Caco-2 (cell line): ENCODE results near the gene SPEG. TPM values are rescaled to one million over a fixed set of nuclear protein-coding genes. Genes with fewer than 3 reads are reported as not detected.
A peak's percentile ranks its signal among the peaks of the same experiment; 100 is the strongest.

Source experiments
- BruUV-seq: library from RNA; stranded (reverse); fragments of 400-500 nt; replicated peaks from 2 replicates; lab custom pipeline; 2021; lab: Mats Ljungman, UMichigan
- CTCF ChIA-PET: fragments of 300-600 bp; sonication (Branson Sonifier 250); formaldehyde crosslinking; loops from one replicate; lab custom pipeline; 2022; ENCODE audit warnings: antibody characterized with exemption; lab: Charles Lee
- POLR2A ChIA-PET: fragments of 300-600 bp; sonication (Branson Sonifier 250); formaldehyde crosslinking; loops from one replicate; lab custom pipeline; 2022; ENCODE audit warnings: antibody characterized with exemption; lab: Charles Lee
- DNase-seq, 2 experiments: peaks; one replicate each; pipeline versions ENCODE4 v3.0.0 to v3.0.0-alpha.2; 2020 to 2022
- H3K27me3 ChIP-seq: replicated peaks from 2 replicates; pipeline ENCODE4 v1.6.0; 2011; ENCODE audit warnings: low read length; ENCODE audit not compliant: control insufficient read depth, insufficient read depth
- H3K36me3 ChIP-seq: 2 replicates; pipeline ENCODE4 v1.5.1; 2011; ENCODE audit warnings: low read length; ENCODE audit not compliant: control insufficient read depth, insufficient read depth
- H3K4me1 ChIP-seq: fragments of 250-450 bp; sonication (Bioruptor Pico); 2 replicates; pipeline ENCODE4 v1.5.1; 2020; ENCODE audit warnings: mild to moderate bottlenecking
- H3K4me3 ChIP-seq: 2 replicates; pipeline ENCODE4 v1.5.1; 2011; ENCODE audit warnings: low read depth, mild to moderate bottlenecking, control low read depth, low read length
- H3K9me3 ChIP-seq: fragments of 250-450 bp; sonication (Bioruptor Pico); 2 replicates; pipeline ENCODE4 v1.5.1; 2020; ENCODE audit warnings: mild to moderate bottlenecking, moderate library complexity
- H3K27ac Mint-ChIP-seq: one replicate; pipeline ENCODE4 v1.8.0; 2022; ENCODE audit warnings: mixed read lengths; ENCODE audit not compliant: unreplicated experiment
- H3K27me3 Mint-ChIP-seq: one replicate; pipeline ENCODE4 v1.8.0; 2022; ENCODE audit warnings: mixed read lengths; ENCODE audit not compliant: insufficient read depth, unreplicated experiment
- H3K36me3 Mint-ChIP-seq: one replicate; pipeline ENCODE4 v1.8.0; 2022; ENCODE audit warnings: mild to moderate bottlenecking, mixed read lengths; ENCODE audit not compliant: insufficient read depth, unreplicated experiment
- H3K4me1 Mint-ChIP-seq: one replicate; pipeline ENCODE4 v1.8.0; 2022; ENCODE audit warnings: low read depth, mixed read lengths; ENCODE audit not compliant: unreplicated experiment
- H3K4me3 Mint-ChIP-seq: one replicate; pipeline ENCODE4 v1.8.0; 2022; ENCODE audit warnings: mild to moderate bottlenecking, moderate library complexity, mixed read lengths; ENCODE audit not compliant: unreplicated experiment
- H3K9me3 Mint-ChIP-seq: one replicate; pipeline ENCODE4 v1.8.0; 2022; ENCODE audit warnings: mixed read lengths; ENCODE audit not compliant: unreplicated experiment
- CTCF ChIP-seq, 2 experiments: fragments of 200-600 bp in 1 of 2; IDR thresholded peaks; 1 replicate in 1 of 2; 2 replicates in 1 of 2; pipeline versions ENCODE4 v1.5.1 to v1.8.0; 2011 to 2022; ENCODE audit warnings: antibody characterized with exemption in 1 of 2, control low read depth in 1 of 2, inconsistent platforms in 1 of 2, low read depth in 1 of 2, low read length in 1 of 2, mild to moderate bottlenecking in 1 of 2, moderate library complexity in 1 of 2; ENCODE audit not compliant: insufficient read depth in 1 of 2, severe bottlenecking in 1 of 2, unreplicated experiment in 1 of 2
- intact Hi-C: fragments of 100-400 bp; cut with micrococcal nuclease; formaldehyde crosslinking; loops from one replicate; pipeline ENCODE4 v1.10.0; 2022; ENCODE audit not compliant: unreplicated experiment
- total RNA-seq: library from RNA; stranded (reverse); gene quantifications from 2 replicates; pipeline ENCODE4 v1.2.3, GENCODE V29; 2022

Gene SPEG
- total RNA-seq, 1 experiment from 2014 or later: 18.6 TPM

GRCh38 chr2:219433666-219434467 is 776 bp upstream of the SPEG start:
- BruUV-seq: no TSS peak
- H3K36me3 Mint-ChIP-seq: no peaks in the 10 kb centered on the region
- no peak overlapping the region for H3K4me3 ChIP-seq
- CTCF ChIA-PET: interaction anchor here (1.0 to 1.4 kb wide), 3 partner anchors 31 to 96 kb away, joined by 3 read pairs; no protein-coding TSS in a partner anchor
- no peaks in the 10 kb centered on the region for H3K4me1 Mint-ChIP-seq
- no peaks in the 10 kb centered on the region for H3K27me3 ChIP-seq
- no peak overlapping the region for H3K27ac Mint-ChIP-seq
- H3K4me3 Mint-ChIP-seq: no peak overlapping the region
- no peaks in the 10 kb centered on the region for H3K9me3 Mint-ChIP-seq
- H3K4me1 ChIP-seq: no peaks in the 10 kb centered on the region
- DNase-seq: peak in 1 of 2 experiments; percentile 52
- intact Hi-C loops: loop anchor here (1.0 kb wide), 1 partner anchor 31 kb away; no protein-coding TSS in a partner anchor
- no peaks in the 10 kb centered on the region for H3K9me3 ChIP-seq
- no peaks in the 10 kb centered on the region for H3K27me3 Mint-ChIP-seq
- no peaks in the 10 kb centered on the region for H3K36me3 ChIP-seq
- peak in 1 of 2 experiments; percentile 16 for TF ChIP-seq CTCF (IDR thresholded peaks at IDR 0.05; ENCODE audit: insufficient read depth in 1 of 2, low read depth in 1 of 2, low read length in 1 of 2, severe bottlenecking in 1 of 2, unreplicated experiment in 1 of 2)
- POLR2A ChIA-PET: no interaction called here

GRCh38 chr2:219434468-219434717 is 250 bp upstream of the SPEG start:
- no peaks in the 10 kb centered on the region for H3K27me3 Mint-ChIP-seq
- ChIA-PET POLR2A (no interaction called here), CTCF (interaction anchor here (1.0 to 1.4 kb wide), 3 partner anchors 32 to 95 kb away, joined by 3 read pairs; no protein-coding TSS in a partner anchor)
- H3K9me3 ChIP-seq: no peaks in the 10 kb centered on the region
- no peak overlapping the region for H3K4me3 Mint-ChIP-seq
- no peaks in the 10 kb centered on the region for H3K36me3 Mint-ChIP-seq
- no TSS peak for BruUV-seq
- no peak overlapping the region for H3K27ac Mint-ChIP-seq
- intact Hi-C loops: loop anchor here (1.0 kb wide), 1 partner anchor 31 kb away; no protein-coding TSS in a partner anchor
- no peak overlapping the region for H3K4me3 ChIP-seq
- H3K9me3 Mint-ChIP-seq: no peaks in the 10 kb centered on the region
- H3K4me1 Mint-ChIP-seq: no peaks in the 10 kb centered on the region
- H3K27me3 ChIP-seq: no peaks in the 10 kb centered on the region
- no peaks in the 10 kb centered on the region for H3K36me3 ChIP-seq
- H3K4me1 ChIP-seq: no peaks in the 10 kb centered on the region
- DNase-seq: no peak
- TF ChIP-seq CTCF (IDR thresholded peaks at IDR 0.05; ENCODE audit: insufficient read depth in 1 of 2, low read depth in 1 of 2, low read length in 1 of 2, severe bottlenecking in 1 of 2, unreplicated experiment in 1 of 2): no peak

GRCh38 chr2:219435701-219436100 is 1.1 kb downstream of the SPEG start:
- no peak for TF ChIP-seq CTCF (IDR thresholded peaks at IDR 0.05; ENCODE audit: insufficient read depth in 1 of 2, low read depth in 1 of 2, low read length in 1 of 2, severe bottlenecking in 1 of 2, unreplicated experiment in 1 of 2)
- no peaks in the 10 kb centered on the region for H3K9me3 Mint-ChIP-seq
- no peaks in the 10 kb centered on the region for H3K4me1 Mint-ChIP-seq
- H3K27me3 ChIP-seq: no peaks in the 10 kb centered on the region
- no peak overlapping the region for H3K4me3 Mint-ChIP-seq
- CTCF ChIA-PET: interaction anchor here (0.9 kb wide), 1 partner anchor 74 kb away, joined by 3 read pairs; no protein-coding TSS in a partner anchor
- H3K27ac Mint-ChIP-seq: no peak overlapping the region
- H3K36me3 ChIP-seq: no peaks in the 10 kb centered on the region
- intact Hi-C loops: no loop called here
- H3K4me3 ChIP-seq: no peak overlapping the region
- POLR2A ChIA-PET: interaction anchor here (0.5 kb wide), 1 partner anchor 37 kb away, joined by 3 read pairs; no protein-coding TSS in a partner anchor
- no peaks in the 10 kb centered on the region for H3K9me3 ChIP-seq
- no TSS peak for BruUV-seq
- H3K36me3 Mint-ChIP-seq: no peaks in the 10 kb centered on the region
- H3K4me1 ChIP-seq: no peaks in the 10 kb centered on the region; the same call in 1 of the 2 replicates
- H3K27me3 Mint-ChIP-seq: no peaks in the 10 kb centered on the region
- no peak for DNase-seq
